BE2C (cell line): Measurements from ENCODE around the gene MTX1.

Source experiments
- DNase-seq: peaks from one replicate; pipeline ENCODE4 v3.0.0-alpha.2; 2020
- H3K27me3 ChIP-seq: fragments of 250-450 bp; sonication (Bioruptor Pico); 2 replicates; pipeline ENCODE4 v1.5.1; 2020; ENCODE audit warnings: mild to moderate bottlenecking
- H3K36me3 ChIP-seq: fragments of 250-450 bp; sonication (Bioruptor Pico); 2 replicates; pipeline ENCODE4 v1.5.1; 2020; ENCODE audit warnings: mild to moderate bottlenecking
- H3K4me1 ChIP-seq: fragments of 250-450 bp; sonication (Bioruptor Pico); 2 replicates; pipeline ENCODE4 v1.5.1; 2020
- H3K4me3 ChIP-seq: 2 replicates; pipeline ENCODE4 v1.5.1; 2011; ENCODE audit warnings: low read depth, low read length
- H3K9me3 ChIP-seq: fragments of 250-450 bp; sonication (Bioruptor Pico); 2 replicates; pipeline ENCODE4 v1.5.1; 2020
- TF ChIP-seq, protein P1 (sequence below): IDR thresholded peaks from 2 replicates; pipeline ENCODE4 v1.5.1; 2012; ENCODE audit warnings: mild to moderate bottlenecking, low read depth, low read length

The MTX1 gene

DNA sequence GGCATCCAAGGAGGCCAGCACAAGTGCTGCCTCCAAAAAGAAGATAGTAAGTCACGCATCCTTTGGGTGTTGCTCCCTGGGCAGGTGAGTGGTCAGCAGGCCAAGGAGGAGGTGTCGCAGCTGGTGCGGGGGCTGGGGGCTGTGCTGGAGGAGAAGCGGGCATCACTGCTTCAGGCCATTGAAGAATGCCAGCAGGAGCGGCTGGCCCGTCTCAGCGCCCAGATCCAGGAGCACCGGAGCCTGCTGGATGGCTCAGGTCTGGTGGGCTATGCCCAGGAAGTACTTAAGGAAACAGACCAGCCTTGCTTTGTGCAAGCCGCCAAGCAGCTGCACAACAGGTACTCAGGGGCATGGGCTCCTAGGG lies 30.6 kb upstream of the MTX1 start:
- H3K9me3 ChIP-seq = no peaks in the 10 kb centered on the region
- H3K27me3 ChIP-seq = no peaks in the 10 kb centered on the region
- TF ChIP-seq, protein P1, sequence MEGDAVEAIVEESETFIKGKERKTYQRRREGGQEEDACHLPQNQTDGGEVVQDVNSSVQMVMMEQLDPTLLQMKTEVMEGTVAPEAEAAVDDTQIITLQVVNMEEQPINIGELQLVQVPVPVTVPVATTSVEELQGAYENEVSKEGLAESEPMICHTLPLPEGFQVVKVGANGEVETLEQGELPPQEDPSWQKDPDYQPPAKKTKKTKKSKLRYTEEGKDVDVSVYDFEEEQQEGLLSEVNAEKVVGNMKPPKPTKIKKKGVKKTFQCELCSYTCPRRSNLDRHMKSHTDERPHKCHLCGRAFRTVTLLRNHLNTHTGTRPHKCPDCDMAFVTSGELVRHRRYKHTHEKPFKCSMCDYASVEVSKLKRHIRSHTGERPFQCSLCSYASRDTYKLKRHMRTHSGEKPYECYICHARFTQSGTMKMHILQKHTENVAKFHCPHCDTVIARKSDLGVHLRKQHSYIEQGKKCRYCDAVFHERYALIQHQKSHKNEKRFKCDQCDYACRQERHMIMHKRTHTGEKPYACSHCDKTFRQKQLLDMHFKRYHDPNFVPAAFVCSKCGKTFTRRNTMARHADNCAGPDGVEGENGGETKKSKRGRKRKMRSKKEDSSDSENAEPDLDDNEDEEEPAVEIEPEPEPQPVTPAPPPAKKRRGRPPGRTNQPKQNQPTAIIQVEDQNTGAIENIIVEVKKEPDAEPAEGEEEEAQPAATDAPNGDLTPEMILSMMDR = no peak
- H3K36me3 ChIP-seq = peaks cover 37% of the 10 kb centered on the region
- H3K4me1 ChIP-seq = peaks cover 14% of the 10 kb centered on the region
- no peak overlapping the region for H3K4me3 ChIP-seq
- DNase-seq = no peak

DNA sequence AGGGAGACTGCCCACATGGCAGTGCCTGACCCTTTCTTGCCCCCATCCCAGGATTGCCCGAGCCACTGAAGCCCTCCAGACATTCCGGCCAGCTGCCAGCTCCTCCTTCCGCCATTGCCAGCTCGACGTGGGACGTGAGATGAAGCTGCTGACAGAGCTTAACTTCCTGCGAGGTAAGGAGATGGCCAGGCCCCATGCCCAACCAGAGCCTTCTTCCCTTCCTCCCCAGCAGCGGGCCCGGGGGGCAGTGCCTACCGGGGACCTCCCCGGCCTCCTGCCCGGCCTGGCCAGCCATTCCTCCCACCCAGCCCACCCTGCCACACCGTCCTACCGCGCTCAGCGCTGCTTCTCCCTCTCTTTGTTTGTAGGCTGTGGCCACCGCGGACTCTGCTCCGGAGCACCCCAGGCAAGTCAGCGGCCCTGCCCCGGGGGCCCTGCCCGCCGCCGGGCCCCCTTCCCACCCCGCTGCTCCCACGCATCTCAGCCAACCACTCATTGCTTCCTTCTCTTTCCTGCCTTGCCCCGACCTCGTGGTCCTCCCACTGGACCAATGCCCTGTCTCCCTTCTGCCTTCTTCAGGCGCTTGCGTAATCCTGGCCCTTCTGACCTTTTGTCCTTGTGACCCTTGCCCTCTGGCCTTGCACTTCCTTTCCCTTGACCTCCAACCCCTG lies 29.9 kb upstream of the MTX1 start:
- Histone ChIP-seq H3K9me3 (no peaks in the 10 kb centered on the region), H3K27me3 (no peaks in the 10 kb centered on the region), H3K4me3 (no peak overlapping the region), H3K36me3 (peaks cover 40% of the 10 kb centered on the region), H3K4me1 (peaks cover 14% of the 10 kb centered on the region)
- no peak for DNase-seq
- TF ChIP-seq, protein P1 = no peak

DNA sequence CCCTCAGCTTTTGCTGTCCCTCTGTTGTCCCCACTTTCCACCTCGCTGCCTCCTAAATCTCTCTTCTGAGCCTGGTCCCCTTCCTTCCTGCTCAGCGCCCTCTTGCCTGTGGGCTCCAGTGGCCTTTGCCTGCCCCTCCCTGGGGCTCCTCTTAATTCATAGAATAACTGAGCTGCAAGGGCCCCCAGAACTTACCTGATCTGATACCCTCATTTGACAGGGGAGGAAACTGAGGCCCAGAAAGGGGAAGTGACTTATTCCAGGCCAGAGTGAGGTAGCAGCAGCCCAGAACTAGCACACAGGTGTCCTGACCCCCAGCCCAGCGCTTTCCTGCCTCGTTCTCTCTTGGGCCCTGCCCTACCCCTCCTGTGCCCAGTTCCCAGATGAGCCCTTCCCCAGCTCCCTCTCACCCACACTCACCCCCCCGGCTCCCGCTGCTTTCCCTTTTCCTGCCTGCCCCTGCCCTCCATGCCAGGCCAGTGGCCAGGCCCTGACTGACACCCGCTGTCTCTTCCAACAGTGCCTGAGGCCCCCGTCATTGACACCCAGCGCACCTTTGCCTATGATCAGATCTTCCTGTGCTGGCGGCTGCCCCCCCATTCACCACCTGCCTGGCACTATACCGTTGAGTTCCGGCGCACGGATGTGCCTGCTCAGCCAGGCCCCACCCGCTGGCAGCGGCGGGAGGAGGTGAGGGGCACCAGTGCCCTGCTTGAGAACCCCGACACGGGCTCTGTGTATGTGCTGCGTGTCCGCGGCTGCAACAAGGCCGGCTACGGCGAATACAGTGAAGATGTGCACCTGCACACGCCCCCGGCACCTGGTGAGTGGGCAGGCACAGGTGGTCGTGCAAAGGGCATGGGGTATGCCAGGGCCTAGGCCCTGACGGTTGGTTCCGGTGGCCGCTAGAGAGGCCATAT lies 29.1 kb upstream of the MTX1 start:
- H3K27me3 ChIP-seq = no peaks in the 10 kb centered on the region
- TF ChIP-seq, protein P1 = no peak
- H3K36me3 ChIP-seq = peaks cover 43% of the 10 kb centered on the region
- H3K9me3 ChIP-seq = no peaks in the 10 kb centered on the region
- H3K4me1 ChIP-seq = peaks cover 14% of the 10 kb centered on the region
- no peak overlapping the region for H3K4me3 ChIP-seq
- DNase-seq = no peak

DNA sequence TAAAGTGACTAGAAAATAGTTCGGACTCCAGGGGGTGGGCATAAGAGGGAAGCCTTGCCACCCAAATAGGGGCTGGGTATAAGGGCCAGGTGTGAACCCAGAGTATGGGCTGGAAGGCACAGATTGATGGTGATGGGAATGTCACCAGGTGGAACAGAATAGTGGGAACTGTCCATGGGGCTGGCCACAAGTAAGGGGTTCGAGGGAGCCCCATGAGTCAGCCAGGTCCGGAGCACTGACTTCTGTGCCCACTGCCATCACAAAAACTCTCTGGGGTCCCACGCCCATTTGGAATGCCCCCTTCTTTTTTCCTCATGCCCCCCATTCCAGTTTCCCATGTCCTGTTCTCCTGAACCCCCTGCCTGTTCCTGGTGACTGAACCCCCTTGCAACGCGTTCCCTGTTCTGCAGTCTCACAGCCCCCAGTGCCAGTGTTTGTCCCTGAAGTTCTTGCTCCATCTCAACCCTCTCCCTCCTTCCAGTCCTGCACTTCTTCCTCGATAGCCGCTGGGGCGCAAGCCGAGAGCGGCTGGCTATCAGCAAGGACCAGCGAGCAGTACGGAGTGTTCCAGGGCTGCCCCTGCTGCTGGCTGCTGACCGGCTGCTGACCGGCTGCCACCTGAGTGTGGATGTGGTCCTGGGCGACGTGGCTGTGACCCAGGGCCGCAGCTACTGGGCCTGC lies 27.0 kb upstream of the MTX1 start:
- DNase-seq = no peak
- H3K4me1 ChIP-seq = peaks cover 13% of the 10 kb centered on the region
- peaks cover 43% of the 10 kb centered on the region for H3K36me3 ChIP-seq
- no peaks in the 10 kb centered on the region for H3K27me3 ChIP-seq
- H3K9me3 ChIP-seq = no peaks in the 10 kb centered on the region
- no peak overlapping the region for H3K4me3 ChIP-seq
- TF ChIP-seq, protein P1 = no peak

DNA sequence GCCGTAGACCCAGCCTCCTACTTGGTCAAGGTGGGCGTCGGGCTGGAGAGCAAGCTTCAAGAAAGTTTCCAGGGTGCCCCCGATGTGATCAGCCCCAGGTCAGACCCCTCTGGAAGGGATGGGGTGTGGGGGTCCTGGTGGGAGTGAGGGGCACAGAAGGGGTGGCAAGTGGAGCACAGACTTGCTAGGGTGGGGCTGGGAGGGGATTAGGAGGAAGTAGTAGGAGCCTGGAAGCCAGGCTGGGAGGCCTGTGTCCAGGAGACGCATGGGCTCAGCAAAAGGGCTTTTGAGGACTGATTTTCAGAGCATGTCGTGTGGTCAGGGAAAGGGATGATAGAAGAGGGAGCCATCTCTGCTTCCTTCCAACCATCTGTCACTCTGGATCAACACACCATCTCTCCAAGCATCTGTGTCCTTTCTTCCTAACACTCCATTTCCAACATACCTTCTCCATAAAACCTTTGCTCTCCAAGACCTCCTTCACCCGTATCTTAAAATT lies 26.4 kb upstream of the MTX1 start:
- peaks cover 37% of the 10 kb centered on the region for H3K36me3 ChIP-seq
- H3K27me3 ChIP-seq = no peaks in the 10 kb centered on the region
- no peak overlapping the region for H3K4me3 ChIP-seq
- no peaks in the 10 kb centered on the region for H3K9me3 ChIP-seq
- TF ChIP-seq, protein P1 = no peak
- peaks cover 13% of the 10 kb centered on the region for H3K4me1 ChIP-seq
- DNase-seq = no peak
